GM18907 (cell line): ENCODE measurements around the gene KCNMA1.

Experiments
- ATAC-seq: cut with Tn5 transposase; IDR thresholded peaks from one replicate; pipeline ENCODE4 v1.9.1; 2021; ENCODE audit warnings: mild to moderate bottlenecking, moderate library complexity; ENCODE audit not compliant: unreplicated experiment

Gene KCNMA1

DNA sequence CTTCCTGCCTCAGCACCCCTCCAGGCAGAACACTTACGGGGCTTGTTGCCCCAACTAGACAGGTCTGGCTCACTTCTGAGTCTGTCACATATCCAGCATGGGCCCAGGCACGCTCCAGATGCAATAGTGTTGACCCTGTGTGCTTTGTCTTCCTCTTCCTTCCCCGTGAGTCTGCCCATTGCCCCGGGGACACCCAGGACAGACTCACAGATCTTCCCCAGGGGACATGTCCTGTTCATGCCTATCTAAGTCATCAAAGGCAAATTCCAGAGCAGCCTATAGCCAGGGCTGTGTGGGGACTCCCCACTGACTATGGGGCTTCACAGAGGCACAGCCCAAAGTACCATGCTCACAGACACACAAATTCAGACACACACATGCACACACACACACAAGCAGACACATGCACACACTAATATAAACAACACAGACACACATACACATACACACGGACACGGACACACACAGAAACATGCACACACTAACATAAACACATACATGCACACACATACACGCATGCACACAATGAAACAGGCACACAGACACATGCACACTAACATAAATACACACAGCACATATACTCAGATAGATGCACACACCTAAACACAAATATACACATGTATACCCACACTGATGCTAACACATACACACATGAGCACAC lies 175.8 kb downstream of the KCNMA1 start:
- no peak for ATAC-seq

DNA sequence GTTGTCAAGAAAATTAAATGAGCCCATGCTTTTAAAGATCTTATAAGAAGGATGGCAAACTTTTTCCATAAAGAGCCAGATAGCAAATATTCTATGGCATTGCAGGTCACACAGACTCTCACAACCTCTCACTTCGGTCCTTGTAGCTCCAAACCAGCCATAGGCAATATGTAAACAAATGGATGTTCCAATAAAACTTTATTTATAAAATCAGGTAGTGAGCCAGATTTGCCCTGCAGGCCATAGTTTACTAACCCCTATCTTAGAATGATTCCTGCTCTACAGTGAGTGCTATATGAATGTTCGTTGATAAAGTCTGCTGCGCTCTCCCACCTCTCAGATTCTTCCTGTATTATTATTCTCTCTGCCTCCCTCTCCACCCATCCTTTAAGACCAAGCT lies 177.7 kb downstream of the KCNMA1 start:
- no peak for ATAC-seq

DNA sequence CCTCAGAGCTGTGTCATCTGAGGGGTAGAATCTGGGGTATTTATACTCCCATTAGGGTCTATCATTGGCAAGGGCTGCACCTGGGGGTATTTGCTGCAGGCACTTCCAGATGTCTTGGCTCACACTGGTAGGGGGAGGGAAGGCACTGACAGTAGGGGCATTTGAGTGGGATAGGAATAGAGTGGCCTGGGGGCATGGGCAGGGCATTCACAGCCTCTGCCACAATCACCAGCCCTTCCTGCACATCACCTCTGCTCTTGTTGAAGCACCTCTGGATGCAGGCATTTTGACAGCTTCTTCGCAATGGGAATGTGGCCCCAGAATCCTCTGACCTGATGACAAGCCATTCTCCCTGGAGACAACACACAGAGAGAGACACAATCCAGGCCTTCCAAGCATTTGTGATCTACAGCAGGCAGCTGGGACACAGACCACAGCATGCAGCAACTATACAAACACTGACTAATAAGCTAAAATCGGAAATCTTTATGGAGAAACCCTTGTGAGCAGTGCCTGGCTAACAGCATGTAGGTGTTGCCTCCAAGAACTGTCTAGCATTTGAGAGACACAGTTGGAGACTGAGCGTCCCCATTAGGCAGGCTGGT lies 178.5 kb downstream of the KCNMA1 start:
- no peak for ATAC-seq

DNA sequence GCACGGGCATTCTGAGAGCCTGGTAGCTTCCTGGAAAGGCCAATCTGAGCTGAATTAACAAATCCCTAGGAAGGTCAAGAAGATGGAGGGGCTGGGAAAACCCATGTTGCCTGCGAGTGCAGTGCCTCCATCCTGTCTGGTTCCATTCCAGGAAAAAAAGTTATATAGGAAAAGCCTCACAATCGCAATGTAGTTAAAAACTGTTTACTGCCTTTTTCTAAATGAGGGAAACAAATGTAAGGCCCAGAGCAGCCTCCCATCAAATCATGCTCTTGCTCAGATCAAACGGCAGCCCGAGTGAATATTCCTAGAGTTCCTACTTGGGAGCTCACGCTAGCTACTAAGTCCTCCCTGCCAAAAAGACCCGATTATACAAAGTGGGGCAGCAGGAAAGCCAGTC lies 179.9 kb downstream of the KCNMA1 start:
- no peak for ATAC-seq

DNA sequence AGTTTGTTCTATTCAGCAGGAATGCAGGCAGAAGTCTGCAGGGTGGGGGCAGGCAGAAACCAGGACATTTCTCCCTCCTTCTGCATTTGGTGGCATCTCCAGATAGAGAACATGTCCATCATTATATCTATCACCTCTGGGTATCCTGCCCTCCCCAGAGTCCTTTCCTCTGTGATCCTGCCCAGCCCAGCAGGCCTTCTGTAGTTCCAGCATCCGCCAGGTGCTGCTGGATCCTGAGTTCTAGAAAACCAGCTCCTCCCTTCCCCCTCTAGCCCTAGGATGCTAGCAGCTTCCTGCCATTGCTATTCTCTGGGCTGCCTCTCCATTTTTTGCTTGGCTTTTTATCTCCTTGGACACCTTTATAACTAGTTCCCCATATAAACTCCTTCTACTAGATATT lies 180.3 kb downstream of the KCNMA1 start:
- ATAC-seq, result no peak

DNA sequence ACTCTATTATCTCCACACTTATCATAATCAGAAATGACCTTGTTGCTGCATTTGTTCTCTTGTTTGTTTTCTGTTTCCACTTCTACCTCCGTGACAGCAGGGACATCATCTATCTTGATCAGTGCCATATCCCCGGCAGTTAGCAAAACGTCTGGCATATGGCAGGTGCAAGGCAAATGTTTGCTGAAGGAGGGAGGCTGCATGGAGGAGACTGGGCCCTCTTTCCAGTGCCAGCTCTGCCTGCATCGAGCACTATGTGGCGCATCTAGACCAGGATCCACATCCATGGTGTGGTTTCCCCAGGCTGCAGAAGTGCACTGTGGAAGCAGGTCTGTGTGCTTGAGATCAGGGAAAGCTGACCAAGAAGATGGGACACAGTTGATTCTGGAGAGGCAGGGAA lies 181.2 kb downstream of the KCNMA1 start:
- no peak for ATAC-seq

DNA sequence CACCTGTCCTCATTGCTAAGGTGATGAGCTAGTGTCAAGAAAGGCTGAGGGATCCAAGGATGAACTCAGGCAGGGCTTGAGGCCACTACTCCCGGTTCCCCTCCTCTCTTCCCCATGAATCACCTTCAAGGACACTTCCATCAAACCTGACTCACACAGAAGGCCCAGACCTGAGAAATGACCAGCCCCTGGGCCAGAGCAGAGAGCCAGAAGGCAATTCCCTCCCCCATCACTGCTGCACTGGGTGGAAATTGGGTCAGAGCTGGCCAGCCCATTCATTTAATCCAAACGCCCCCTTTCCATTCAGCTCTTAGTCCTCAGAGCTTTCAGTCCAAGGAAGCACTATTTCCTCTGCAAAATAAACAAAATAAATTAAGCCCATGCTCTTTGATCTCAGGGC lies 182.0 kb downstream of the KCNMA1 start:
- ATAC-seq, result no peak

DNA sequence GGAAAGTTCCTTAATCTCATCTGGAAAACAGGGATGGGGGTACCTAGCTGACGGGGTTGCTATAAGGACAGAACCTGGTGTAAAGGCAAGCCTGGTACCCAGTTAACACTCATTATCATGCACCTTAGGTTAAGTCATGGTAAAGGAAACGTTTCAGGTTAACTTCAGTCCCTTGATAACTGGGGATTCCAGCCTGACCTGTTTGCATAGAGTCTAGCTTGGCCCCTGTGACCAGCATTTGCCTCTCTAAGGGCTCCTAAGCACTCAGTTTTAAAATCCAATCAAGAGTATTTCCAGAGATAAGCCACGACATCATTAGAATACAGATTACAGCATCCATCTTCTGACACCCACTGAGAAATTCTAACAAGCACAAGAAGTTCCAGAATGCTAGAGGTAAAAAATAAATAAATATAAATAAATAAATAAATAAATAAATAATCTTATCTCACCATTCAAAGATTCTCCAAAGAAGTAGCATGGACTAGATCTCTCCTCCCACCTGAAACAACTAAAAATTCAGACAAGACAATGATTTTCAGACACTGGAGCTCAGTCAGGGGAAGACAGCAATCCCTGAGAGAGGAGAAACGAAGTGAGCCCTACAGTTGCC lies 184.6 kb downstream of the KCNMA1 start:
- ATAC-seq, result no peak

DNA sequence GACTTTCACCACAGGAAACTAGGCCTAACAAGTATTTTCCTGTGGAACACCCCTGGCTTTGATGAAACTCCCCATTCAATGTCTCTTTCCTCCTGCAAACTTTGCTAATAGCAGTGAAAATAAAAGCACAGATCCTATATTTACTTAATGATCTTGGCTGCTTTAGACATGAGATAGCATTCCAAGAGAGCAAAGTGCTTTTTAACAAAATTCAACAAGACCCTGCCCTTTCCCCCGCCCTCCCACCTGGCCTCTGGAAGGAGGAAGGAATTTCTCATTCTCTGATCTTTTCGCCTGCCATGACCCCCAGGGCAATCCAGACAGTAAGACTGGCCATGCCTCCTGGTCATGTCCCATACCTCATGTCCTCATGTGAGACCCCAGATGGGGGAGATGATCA lies 185.7 kb downstream of the KCNMA1 start:
- ATAC-seq, result no peak

DNA sequence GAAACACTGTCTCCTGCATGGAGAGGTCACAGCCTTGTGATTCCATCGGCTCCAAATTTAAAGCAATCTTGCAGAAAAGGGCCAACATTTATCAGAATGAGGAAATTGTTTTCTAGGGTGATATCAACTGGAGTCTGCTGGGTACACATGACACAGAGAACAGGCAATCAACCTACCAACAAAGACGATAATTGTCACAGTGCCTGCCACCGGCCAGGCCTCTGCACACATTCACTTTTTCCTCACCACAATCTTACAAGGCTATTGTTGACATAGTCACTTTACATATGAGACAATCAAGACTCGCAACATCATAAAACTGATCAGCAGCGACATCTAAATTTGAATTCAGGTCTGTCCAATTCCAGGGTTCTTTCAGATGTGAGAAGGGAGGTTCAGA lies 189.4 kb downstream of the KCNMA1 start:
- no peak for ATAC-seq

DNA sequence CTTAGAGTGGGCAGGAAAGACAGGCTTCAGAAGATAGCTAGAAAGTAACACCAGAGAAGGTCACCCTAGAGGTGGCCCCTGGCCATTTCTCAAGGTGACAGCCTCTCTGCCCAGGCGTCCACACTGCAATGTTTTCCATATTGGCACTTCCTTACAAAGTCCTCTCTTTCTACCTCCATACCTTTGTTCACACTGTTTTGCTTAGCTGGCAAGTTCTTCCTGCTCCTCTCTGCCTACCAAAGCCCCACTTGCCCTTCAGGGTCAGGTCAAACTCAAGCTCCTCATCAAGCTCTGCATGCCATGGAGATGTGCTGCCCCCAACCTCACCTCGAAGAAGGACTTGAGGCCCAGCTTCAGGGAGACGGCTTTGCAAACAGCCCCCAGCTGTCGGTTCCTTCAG lies 190.9 kb downstream of the KCNMA1 start:
- ATAC-seq, result no peak

DNA sequence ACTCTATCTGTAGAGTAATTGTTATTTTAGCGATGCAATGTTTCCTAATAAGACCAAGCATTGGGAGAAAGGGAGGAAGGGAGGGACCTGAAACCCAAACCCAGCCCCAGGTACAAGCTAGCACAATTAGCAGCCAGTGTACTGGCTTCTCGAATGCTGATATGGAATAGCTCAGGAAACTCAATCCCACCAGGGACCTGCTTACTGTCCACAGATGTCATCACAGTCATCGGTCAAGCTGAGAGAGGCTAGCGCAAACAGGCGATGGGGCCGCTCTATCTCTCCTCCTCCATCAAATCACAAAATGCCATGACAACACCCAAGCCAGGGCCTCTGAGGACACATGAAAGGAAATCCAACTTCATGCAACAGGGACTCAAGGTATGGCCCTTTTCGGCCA lies 192.1 kb downstream of the KCNMA1 start:
- no peak for ATAC-seq

DNA sequence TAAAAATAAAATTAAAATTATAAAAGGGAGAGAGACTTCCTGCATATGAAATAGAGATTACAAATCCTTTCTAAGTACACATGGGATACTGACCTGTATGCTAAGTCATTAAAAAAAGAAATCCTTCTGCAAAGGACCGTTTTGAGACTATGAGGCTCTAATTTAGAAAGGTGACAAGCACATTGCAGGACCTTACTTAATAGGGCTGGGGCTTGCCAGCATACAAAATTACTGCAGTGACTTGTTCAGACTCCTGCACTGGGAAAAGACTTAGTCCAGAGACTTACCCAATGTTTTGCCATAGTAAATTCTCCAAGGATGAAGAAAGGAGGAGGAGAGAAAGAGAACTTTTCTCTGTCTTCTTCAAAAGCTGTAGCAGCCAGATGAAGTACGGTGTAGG lies 193.6 kb downstream of the KCNMA1 start:
- ATAC-seq, result no peak

DNA sequence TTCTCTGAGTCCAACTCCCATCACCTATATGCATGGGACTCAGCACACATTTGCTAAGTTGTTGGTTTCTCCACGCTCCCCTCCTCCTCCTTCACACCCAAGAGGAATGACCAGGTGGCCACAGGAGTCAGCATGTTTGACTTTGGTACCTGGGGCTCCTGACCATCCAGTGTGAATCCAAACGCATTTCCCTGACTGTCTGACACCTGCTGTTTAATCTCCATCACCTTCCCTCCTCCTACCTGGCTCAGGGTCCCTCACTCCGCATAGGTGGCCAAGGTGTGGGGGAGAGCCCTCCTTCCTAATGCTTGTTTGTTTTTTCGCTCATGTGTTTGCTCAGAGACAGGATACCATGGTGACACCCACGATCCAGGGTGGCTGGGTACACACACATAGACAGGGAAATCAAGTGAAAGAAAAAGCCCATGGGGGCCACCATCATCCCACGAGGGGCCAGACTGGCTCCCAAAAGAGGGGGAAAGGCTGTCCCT lies 194.9 kb downstream of the KCNMA1 start:
- no peak for ATAC-seq

DNA sequence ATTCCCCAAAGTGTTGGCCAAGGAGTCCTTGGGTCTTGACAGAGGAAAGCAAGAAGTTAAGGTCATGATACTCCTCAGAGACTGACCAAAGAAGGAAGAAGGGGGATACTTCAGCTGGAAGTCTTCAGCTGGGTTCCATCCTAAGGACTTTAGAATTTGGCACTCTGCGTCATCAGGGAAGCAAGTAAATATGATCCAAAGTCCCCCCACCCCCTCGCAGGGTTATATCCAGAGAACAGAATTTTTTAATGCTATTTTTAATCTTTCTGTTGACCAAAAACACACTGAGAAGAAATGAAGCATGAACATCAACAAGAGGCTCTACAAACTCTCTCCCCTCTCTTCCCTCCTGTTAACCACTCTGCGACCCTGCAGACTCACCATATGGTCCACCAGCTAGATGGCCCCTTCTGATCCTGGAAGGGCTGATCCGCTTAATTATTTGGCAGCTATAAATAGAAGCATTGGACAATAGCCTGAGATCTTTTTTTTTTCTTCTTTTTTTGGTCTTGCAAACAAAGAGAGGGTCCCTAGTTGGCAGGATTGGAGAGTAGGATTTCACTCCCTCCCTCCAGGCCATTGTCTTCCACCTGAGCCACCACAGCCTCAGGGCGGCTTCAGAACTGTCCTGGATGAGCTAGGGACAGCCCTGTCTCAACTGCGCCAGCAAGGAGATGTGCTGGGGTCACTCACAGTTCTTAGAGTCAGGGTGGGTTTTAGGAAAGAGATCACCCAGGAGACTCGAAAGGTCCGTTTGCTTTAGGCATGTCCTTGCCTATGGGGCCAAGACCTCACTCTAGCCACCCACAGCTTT lies 196.0 kb downstream of the KCNMA1 start:
- no peak for ATAC-seq

DNA sequence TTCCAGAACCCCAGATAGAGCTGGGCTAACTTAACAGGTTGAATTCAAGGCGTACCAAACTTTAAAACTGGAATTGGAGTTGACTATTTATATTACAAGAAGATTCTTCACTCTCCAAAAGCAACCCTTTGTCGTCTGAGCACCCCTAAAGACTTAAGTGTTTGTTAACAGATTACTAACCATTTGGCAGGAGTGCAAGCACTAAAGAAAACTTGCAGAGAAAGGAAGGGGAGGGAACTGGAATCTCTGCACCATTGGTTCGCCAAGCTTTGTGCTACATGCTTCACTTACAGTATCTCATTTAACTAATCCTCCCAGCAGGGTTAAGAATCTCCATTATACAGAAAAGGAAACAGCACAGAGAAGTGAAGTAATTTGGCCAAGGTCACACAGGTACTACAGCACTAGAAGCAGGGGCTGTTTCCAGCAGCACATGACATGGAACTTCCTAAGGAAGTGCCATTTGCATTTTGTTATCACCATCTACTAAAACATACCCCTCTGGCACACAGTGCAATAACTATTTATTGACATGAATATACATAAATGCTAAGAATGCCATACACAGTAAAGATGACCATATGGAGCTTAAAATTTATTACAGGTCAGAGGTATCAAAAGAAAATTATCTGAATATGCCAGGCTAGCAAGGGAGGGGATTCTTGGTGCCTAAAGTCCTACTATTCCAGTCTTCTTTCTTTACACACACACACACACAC lies 201.2 kb downstream of the KCNMA1 start:
- ATAC-seq, result no peak

DNA sequence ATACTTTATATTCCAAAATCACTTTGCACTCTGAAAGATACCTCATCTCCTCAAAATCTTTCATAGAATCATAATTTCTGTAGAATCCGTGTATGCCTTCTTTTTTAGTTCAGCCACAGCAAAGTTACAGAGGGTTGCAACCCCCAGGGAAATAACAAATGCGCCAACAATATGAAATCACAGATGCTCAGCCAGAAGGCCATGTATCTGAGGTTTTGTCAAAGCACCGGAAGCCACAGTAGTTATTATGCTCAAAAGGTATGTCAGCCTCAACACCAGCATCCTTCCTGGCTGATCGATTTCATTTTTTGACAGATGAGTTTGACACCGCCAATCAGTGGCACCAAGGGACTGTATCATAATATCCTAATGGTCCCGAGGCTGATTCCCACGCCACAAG lies 204.1 kb downstream of the KCNMA1 start:
- ATAC-seq, result no peak

DNA sequence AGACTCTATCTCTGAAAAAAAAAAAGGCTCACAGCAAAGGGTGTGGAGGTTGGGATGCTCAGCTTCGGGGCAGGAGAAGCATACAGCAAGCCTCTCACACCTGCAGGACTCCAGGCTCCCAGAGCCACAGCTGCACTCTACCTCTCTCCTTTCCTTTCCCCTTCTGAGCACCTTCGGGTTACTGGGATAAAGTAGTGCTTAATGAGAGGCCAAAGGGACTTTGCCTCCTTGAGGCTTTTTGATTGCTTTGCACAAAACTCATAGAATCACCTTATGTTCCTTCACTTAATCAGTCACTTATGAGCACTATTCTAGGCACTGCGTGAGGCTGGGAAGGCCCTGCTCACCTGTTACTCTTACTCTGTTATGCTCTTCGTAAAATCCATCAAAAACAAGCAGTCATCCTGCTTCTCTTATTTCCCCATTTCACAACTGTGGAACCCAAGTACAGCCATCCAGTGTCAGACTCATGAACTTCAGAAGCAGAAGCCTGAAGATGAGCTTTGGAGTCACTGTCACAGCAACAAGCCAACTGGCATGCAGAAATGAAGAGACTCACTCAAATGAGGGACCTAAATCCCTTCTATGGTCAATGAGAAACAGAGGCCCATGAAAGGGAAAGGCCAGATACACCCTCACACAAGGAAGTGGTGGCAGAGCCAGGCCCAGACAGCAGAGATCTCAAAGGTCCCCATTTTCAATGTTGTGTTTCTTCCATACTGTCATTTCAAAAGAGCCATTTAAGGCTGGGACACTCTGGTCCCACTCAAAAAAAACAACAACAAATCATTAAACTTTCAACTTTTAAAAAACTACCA lies 205.4 kb downstream of the KCNMA1 start:
- ATAC-seq, result no peak

DNA sequence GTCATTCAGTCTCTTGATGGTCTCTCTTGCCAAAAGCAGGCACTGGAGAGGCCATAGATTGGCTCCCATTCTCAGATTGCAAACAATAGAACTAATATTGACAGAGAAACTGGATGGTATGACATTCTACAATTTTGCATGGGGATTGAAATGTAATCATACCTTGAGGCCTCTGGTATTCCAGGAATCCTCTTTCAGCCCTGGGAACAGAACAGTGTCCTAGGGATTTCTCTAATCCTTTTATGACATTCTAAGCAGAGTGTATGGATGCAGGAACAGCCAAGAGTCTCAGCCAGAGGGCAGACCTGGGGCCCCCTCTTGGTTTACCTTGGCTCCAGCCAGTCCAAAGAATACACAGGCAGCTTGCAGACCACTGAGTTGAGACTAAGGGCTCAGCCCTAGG lies 206.4 kb downstream of the KCNMA1 start:
- ATAC-seq, result no peak

DNA sequence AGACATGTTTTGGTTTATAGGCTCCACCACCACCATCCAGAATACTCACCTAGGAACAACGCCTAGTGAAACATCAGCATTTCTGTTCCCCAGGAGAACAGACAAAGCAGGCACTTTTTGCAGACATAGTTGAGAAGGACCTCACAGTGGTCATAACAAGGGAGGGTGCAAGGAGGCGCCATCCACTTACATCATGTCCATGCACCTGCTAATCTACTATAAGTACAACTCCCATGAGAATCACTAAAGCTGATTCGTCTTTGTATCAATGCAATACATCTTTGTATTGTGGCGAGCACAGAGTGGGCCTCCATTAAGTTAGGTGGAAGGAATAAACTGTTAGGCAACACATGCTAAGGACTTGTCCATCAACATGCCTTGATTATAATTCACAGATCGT lies 207.1 kb downstream of the KCNMA1 start:
- no peak for ATAC-seq
